Measurements from ENCODE around the gene KLHL6.

- no peak for TF ChIP-seq CTCF (IDR thresholded peaks at IDR 0.05; ENCODE audit: insufficient read depth, low read length, poor library complexity, severe bottlenecking)
- TF ChIP-seq EZH2phosphoT487 (conservative IDR thresholded peaks at IDR 0.05; ENCODE audit: low read length): no peak
Measured at GRCh38 chr3:183517607-183518006, 37.9 kb downstream of the KLHL6 start.

All from SU-DHL-6 (cell line).